Measurements from ENCODE around the gene HOXC11. TPM values are rescaled to one million over a fixed set of nuclear protein-coding genes. Genes with fewer than 3 reads are reported as not detected.

HOXC11 gene
- total and polyA plus RNA-seq, 4 donors, result 0.38 to 4.1 TPM; not detected in 2

GRCh38 chr12:54019924-54020590 lies 47.1 kb downstream of the HOXC11 start:
- Histone ChIP-seq H3K4me3 (ENCODE audit: low read length in 2 of 2) (no peak overlapping the region), H3K36me3 (ENCODE audit: control insufficient read depth in 1 of 2, insufficient read depth in 2 of 2, low read length in 1 of 2) (no peaks in the 10 kb centered on the region), H3K27me3 (ENCODE audit: control insufficient read depth in 1 of 2, insufficient read depth in 2 of 2, low read length in 1 of 2) (no peaks in the 10 kb centered on the region), H3K9me3 (ENCODE audit: control insufficient read depth, low read length) (no peaks in the 10 kb centered on the region), H3K4me1 (ENCODE audit: control insufficient read depth in 1 of 2, insufficient read depth in 2 of 2, low read length in 2 of 2) (no peaks in the 10 kb centered on the region), H3K27ac (ENCODE audit: low read depth in 1 of 2, low read length in 2 of 2) (peak overlapping the region; percentile 73 to 91)
- intact Hi-C loops (cut with DNase I), result no loop called here
- ATAC-seq (ENCODE audit: low FRiP score) (peak; percentile 5), DNase-seq (peak in 1 of 2 donors; percentile 68)
- 18 to 25% methylated on average over 10 of the region's 10 CpGs for WGBS, 2 donors

- DNase-seq (peak in 1 of 2 donors; percentile 40), ATAC-seq (ENCODE audit: low FRiP score) (no peak)
- H3K27me3 ChIP-seq (ENCODE audit: control insufficient read depth in 1 of 2, insufficient read depth in 2 of 2, low read length in 1 of 2), result no peaks in the 10 kb centered on the region
- H3K36me3 ChIP-seq (ENCODE audit: control insufficient read depth in 1 of 2, insufficient read depth in 2 of 2, low read length in 1 of 2), result no peaks in the 10 kb centered on the region
- H3K9me3 ChIP-seq (ENCODE audit: control insufficient read depth, low read length), result no peaks in the 10 kb centered on the region
- intact Hi-C loops (cut with DNase I), result no loop called here
- no peaks in the 10 kb centered on the region for H3K4me1 ChIP-seq (ENCODE audit: control insufficient read depth in 1 of 2, insufficient read depth in 2 of 2, low read length in 2 of 2)
- H3K4me3 ChIP-seq (ENCODE audit: low read length in 2 of 2), result no peak overlapping the region
- H3K27ac ChIP-seq (ENCODE audit: low read depth in 1 of 2, low read length in 2 of 2), result no peak overlapping the region
- WGBS, 2 donors, result 76 to 86% methylated on average over 23 of the region's 23 CpGs
Measured at GRCh38 chr12:54020591-54021405, 47.9 kb downstream of the HOXC11 start.

- WGBS, 2 donors, result 71 to 91% methylated on average over 16 of the region's 16 CpGs
- no peaks in the 10 kb centered on the region for H3K4me1 ChIP-seq (ENCODE audit: control insufficient read depth in 1 of 2, insufficient read depth in 2 of 2, low read length in 2 of 2)
- no peaks in the 10 kb centered on the region for H3K9me3 ChIP-seq (ENCODE audit: control insufficient read depth, low read length)
- intact Hi-C loops (cut with DNase I), result no loop called here
- no peaks in the 10 kb centered on the region for H3K27me3 ChIP-seq (ENCODE audit: control insufficient read depth in 1 of 2, insufficient read depth in 2 of 2, low read length in 1 of 2)
- no peak overlapping the region for H3K27ac ChIP-seq (ENCODE audit: low read depth in 1 of 2, low read length in 2 of 2)
- DNase-seq (peak in 1 of 2 donors; percentile 32), ATAC-seq (ENCODE audit: low FRiP score) (no peak)
- H3K36me3 ChIP-seq (ENCODE audit: control insufficient read depth in 1 of 2, insufficient read depth in 2 of 2, low read length in 1 of 2), result no peaks in the 10 kb centered on the region
- H3K4me3 ChIP-seq (ENCODE audit: low read length in 2 of 2), result no peak overlapping the region
Measured at GRCh38 chr12:54021432-54022013, 48.6 kb downstream of the HOXC11 start.

- ATAC-seq (ENCODE audit: low FRiP score) (no peak), DNase-seq (peak in 1 of 2 donors; percentile 14)
- Histone ChIP-seq H3K9me3 (ENCODE audit: control insufficient read depth, low read length) (no peaks in the 10 kb centered on the region), H3K4me3 (ENCODE audit: low read length in 2 of 2) (no peak overlapping the region), H3K36me3 (ENCODE audit: control insufficient read depth in 1 of 2, insufficient read depth in 2 of 2, low read length in 1 of 2) (no peaks in the 10 kb centered on the region), H3K27me3 (ENCODE audit: control insufficient read depth in 1 of 2, insufficient read depth in 2 of 2, low read length in 1 of 2) (no peaks in the 10 kb centered on the region), H3K27ac (ENCODE audit: low read depth in 1 of 2, low read length in 2 of 2) (no peak overlapping the region), H3K4me1 (ENCODE audit: control insufficient read depth in 1 of 2, insufficient read depth in 2 of 2, low read length in 2 of 2) (no peaks in the 10 kb centered on the region)
- 68 to 86% methylated on average over 8 of the region's 8 CpGs for WGBS, 2 donors
- intact Hi-C loops (cut with DNase I), result no loop called here
Measured at GRCh38 chr12:54022960-54023884, 50.3 kb downstream of the HOXC11 start.

- ATAC-seq (ENCODE audit: low FRiP score) (no peak), DNase-seq (no peak)
- no peaks in the 10 kb centered on the region for H3K4me1 ChIP-seq (ENCODE audit: control insufficient read depth in 1 of 2, insufficient read depth in 2 of 2, low read length in 2 of 2)
- H3K27me3 ChIP-seq (ENCODE audit: control insufficient read depth in 1 of 2, insufficient read depth in 2 of 2, low read length in 1 of 2), result no peaks in the 10 kb centered on the region
- no peaks in the 10 kb centered on the region for H3K9me3 ChIP-seq (ENCODE audit: control insufficient read depth, low read length)
- intact Hi-C loops (cut with DNase I), result no loop called here
- H3K36me3 ChIP-seq (ENCODE audit: control insufficient read depth in 1 of 2, insufficient read depth in 2 of 2, low read length in 1 of 2), result no peaks in the 10 kb centered on the region
- WGBS, 2 donors, result 61 to 79% methylated on average over 16 to 17 of the region's 17 CpGs
- no peak overlapping the region for H3K27ac ChIP-seq (ENCODE audit: low read depth in 1 of 2, low read length in 2 of 2)
- H3K4me3 ChIP-seq (ENCODE audit: low read length in 2 of 2), result no peak overlapping the region
Measured at GRCh38 chr12:54024127-54024526, 51.2 kb downstream of the HOXC11 start.

- no peaks in the 10 kb centered on the region for H3K27me3 ChIP-seq (ENCODE audit: control insufficient read depth in 1 of 2, insufficient read depth in 2 of 2, low read length in 1 of 2)
- ATAC-seq (ENCODE audit: low FRiP score), result no peak
- DNase-seq, result no peak
- intact Hi-C loops (cut with DNase I), result no loop called here
- H3K4me1 ChIP-seq (ENCODE audit: control insufficient read depth in 1 of 2, insufficient read depth in 2 of 2, low read length in 2 of 2), result no peaks in the 10 kb centered on the region
- H3K9me3 ChIP-seq (ENCODE audit: control insufficient read depth, low read length), result no peaks in the 10 kb centered on the region
- WGBS, 2 donors, result 73% methylated on average over 5 of the region's 5 CpGs
- H3K36me3 ChIP-seq (ENCODE audit: control insufficient read depth in 1 of 2, insufficient read depth in 2 of 2, low read length in 1 of 2), result no peaks in the 10 kb centered on the region
- H3K27ac ChIP-seq (ENCODE audit: low read depth in 1 of 2, low read length in 2 of 2), result no peak overlapping the region
- no peak overlapping the region for H3K4me3 ChIP-seq (ENCODE audit: low read length in 2 of 2)
Measured at GRCh38 chr12:54024581-54025305, 51.8 kb downstream of the HOXC11 start.

GRCh38 chr12:54025499-54026405 lies 52.8 kb downstream of the HOXC11 start:
- intact Hi-C loops (cut with DNase I), result no loop called here
- DNase-seq (no peak), ATAC-seq (ENCODE audit: low FRiP score) (no peak)
- no peaks in the 10 kb centered on the region for H3K27me3 ChIP-seq (ENCODE audit: control insufficient read depth in 1 of 2, insufficient read depth in 2 of 2, low read length in 1 of 2)
- 65 to 90% methylated on average over 7 of the region's 7 CpGs for WGBS, 2 donors
- H3K9me3 ChIP-seq (ENCODE audit: control insufficient read depth, low read length), result no peaks in the 10 kb centered on the region
- H3K4me3 ChIP-seq (ENCODE audit: low read length in 2 of 2), result no peak overlapping the region
- no peaks in the 10 kb centered on the region for H3K36me3 ChIP-seq (ENCODE audit: control insufficient read depth in 1 of 2, insufficient read depth in 2 of 2, low read length in 1 of 2)
- no peaks in the 10 kb centered on the region for H3K4me1 ChIP-seq (ENCODE audit: control insufficient read depth in 1 of 2, insufficient read depth in 2 of 2, low read length in 2 of 2)
- H3K27ac ChIP-seq (ENCODE audit: low read depth in 1 of 2, low read length in 2 of 2), result no peak overlapping the region
